Effector memory CD8-positive, alpha-beta T cell (primary cell): ENCODE results near the gene PGK1.

Source experiments
- ATAC-seq: fragments of 150-1000 bp; cut with Tn5 transposase; replicated peaks from 2 replicates; pipeline ENCODE4 v1.10.0; 2021; ENCODE audit warnings: mild to moderate bottlenecking, moderate library complexity
- DNase-seq, 3 experiments: peaks; one replicate each; pipeline ENCODE4 v3.0.0; 2021
- H3K27ac Mint-ChIP-seq, 2 donors: one replicate each; pipeline ENCODE4 v1.8.0; 2022; ENCODE audit warnings: mild to moderate bottlenecking in 2 of 2, mixed read lengths in 2 of 2, moderate library complexity in 2 of 2
- H3K27me3 Mint-ChIP-seq, 2 donors: one replicate each; pipeline ENCODE4 v1.8.0; 2022; ENCODE audit warnings: mixed read lengths in 2 of 2
- H3K36me3 Mint-ChIP-seq: one replicate; pipeline ENCODE4 v1.8.0; 2022; ENCODE audit warnings: mild to moderate bottlenecking, moderate library complexity, mixed read lengths; ENCODE audit not compliant: insufficient read depth
- H3K4me1 Mint-ChIP-seq, 2 donors: one replicate each; pipeline ENCODE4 v1.8.0; 2022; ENCODE audit warnings: low read depth in 2 of 2, mixed read lengths in 2 of 2
- H3K4me3 Mint-ChIP-seq, 2 donors: one replicate each; pipeline ENCODE4 v1.8.0; 2022; ENCODE audit warnings: mild to moderate bottlenecking in 2 of 2, mixed read lengths in 2 of 2, moderate library complexity in 2 of 2
- H3K9me3 Mint-ChIP-seq, 2 donors: one replicate each; pipeline ENCODE4 v1.8.0; 2022; ENCODE audit warnings: mixed read lengths in 2 of 2

PGK1 gene

GRCh38 chrX:78165425-78165824 lies 61.4 kb downstream of the PGK1 start:
- ATAC-seq (no peak), DNase-seq (no peak)
- H3K27me3 Mint-ChIP-seq: peaks cover 9% of the 10 kb centered on the region in 2 donors
- H3K4me1 Mint-ChIP-seq: no peaks in the 10 kb centered on the region
- H3K36me3 Mint-ChIP-seq: no peaks in the 10 kb centered on the region
- H3K4me3 Mint-ChIP-seq: no peak overlapping the region
- no peaks in the 10 kb centered on the region for H3K9me3 Mint-ChIP-seq
- peak overlapping the region in 1 of 2 donors; percentile 16 for H3K27ac Mint-ChIP-seq

DNA sequence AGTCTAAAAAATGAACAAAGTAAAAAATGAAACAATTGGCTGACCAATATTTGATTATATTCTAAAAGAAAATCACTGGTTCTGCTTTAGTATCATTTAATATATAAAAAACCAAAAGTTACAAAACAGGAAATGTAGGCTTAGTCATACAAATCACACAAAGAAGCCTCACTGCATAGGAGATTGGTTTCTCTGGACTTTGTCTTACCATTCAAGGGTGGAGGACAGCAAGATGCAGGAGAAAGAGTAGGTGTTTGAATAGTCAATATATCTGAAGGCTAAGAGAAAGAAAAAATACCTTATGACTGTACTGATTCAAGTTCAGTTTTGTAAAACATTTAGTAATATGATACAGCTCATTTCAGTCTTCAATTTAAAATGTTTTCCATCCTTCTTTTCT lies 64.0 kb downstream of the PGK1 start:
- ATAC-seq (no peak), DNase-seq (no peak)
- Mint-ChIP-seq H3K27ac (no peak overlapping the region), H3K36me3 (no peaks in the 10 kb centered on the region), H3K9me3 (no peaks in the 10 kb centered on the region), H3K4me1 (no peaks in the 10 kb centered on the region), H3K27me3 (no peaks in the 10 kb centered on the region), H3K4me3 (no peak overlapping the region)
